AG10803 (cell line): ENCODE measurements around the gene FGF11.

Experiments used
- DNase-seq: peaks from one replicate; pipeline ENCODE4 v3.0.0; 2010; ENCODE audit warnings: low read depth
- H3K4me3 ChIP-seq: 2 replicates; pipeline ENCODE4 v1.5.1; 2011; ENCODE audit warnings: mild to moderate bottlenecking, low read length, control low read depth
- CTCF ChIP-seq: conservative IDR thresholded peaks from 2 replicates; pipeline ENCODE4 v1.5.1; 2011; ENCODE audit warnings: mild to moderate bottlenecking, low read length, control low read depth, inconsistent platforms

The FGF11 gene

GRCh38 chr17:7394452-7395191 lies 44.7 kb upstream of the FGF11 start, which contains the start of gene PLSCR3:
Gene PLSCR3 (minus strand): TSS chr17:7394525. CDS start chr17:7394110, 415 bp downstream.
- peak; percentile 82 for DNase-seq
- peak; percentile 42 for TF ChIP-seq CTCF
- H3K4me3 ChIP-seq = peak within 1 kb of the TSS; percentile 84

GRCh38 chr17:7396147-7396546 lies 43.2 kb upstream of the FGF11 start:
- TF ChIP-seq CTCF = no peak
- H3K4me3 ChIP-seq = no peak overlapping the region
- no peak for DNase-seq

GRCh38 chr17:7398612-7399011 lies 40.7 kb upstream of the FGF11 start:
- H3K4me3 ChIP-seq = no peak overlapping the region
- no peak for DNase-seq
- no peak for TF ChIP-seq CTCF

- TF ChIP-seq CTCF = no peak
- H3K4me3 ChIP-seq = peak overlapping the region; percentile 79
- DNase-seq = no peak
Observed at GRCh38 chr17:7403043-7403726, 36.1 kb upstream of the FGF11 start.

GRCh38 chr17:7403727-7403976 lies 35.7 kb upstream of the FGF11 start:
- no peak for DNase-seq
- H3K4me3 ChIP-seq = peak overlapping the region; percentile 79
- TF ChIP-seq CTCF = no peak

- peak; percentile 99 for DNase-seq
- H3K4me3 ChIP-seq = peak within 1 kb of the TSS; percentile 80
- no peak for TF ChIP-seq CTCF
Observed at GRCh38 chr17:7403977-7404736, 35.2 kb upstream of the FGF11 start, which contains the start of gene TMEM256. Gene TMEM256 (minus strand): TSS chr17:7404097. CDS start chr17:7404084, 13 bp downstream.
